HuH-7 (cell line): ENCODE measurements around the gene DEFB115.
"Not testable (repeated sequence)": the region's sequence is repeated elsewhere in the genome, so short reads cannot be mapped to it uniquely, and the experiment has no call there.

ENCODE experiments used
- DNase-seq: peaks from one replicate; pipeline ENCODE4 v3.0.0; 2011; ENCODE audit warnings: low spot score

Gene DEFB115

GRCh38 chr20:31257364-31257763, at the start of gene DEFB115:
Gene DEFB115 (plus strand): TSS chr20:31257664. CDS start chr20:31257664, 0 bp downstream.
- DNase-seq: no peak

GRCh38 chr20:31236953-31237352, 20.5 kb upstream of the DEFB115 start:
- no peak for DNase-seq

- DNase-seq: no peak
Observed at GRCh38 chr20:31237763-31238162, 19.7 kb upstream of the DEFB115 start.

- DNase-seq: no peak
Observed at GRCh38 chr20:31239139-31239538, 18.3 kb upstream of the DEFB115 start.

GRCh38 chr20:31256959-31257358, 505 bp upstream of the DEFB115 start:
- DNase-seq: no peak

- DNase-seq: peak; percentile 69
Observed at GRCh38 chr20:31260326-31260932, 3.0 kb downstream of the DEFB115 start.

- no peak for DNase-seq
Observed at GRCh38 chr20:31274441-31274840, 17.0 kb downstream of the DEFB115 start.

- DNase-seq: no peak
Observed at GRCh38 chr20:31278178-31278577, 20.7 kb downstream of the DEFB115 start.

GRCh38 chr20:31284964-31285363, 27.5 kb downstream of the DEFB115 start:
- not testable (repeated sequence) for DNase-seq

- no peak for DNase-seq
Observed at GRCh38 chr20:31308535-31309162, 51.2 kb downstream of the DEFB115 start, which contains the start of gene DEFB116. Gene DEFB116 (minus strand): TSS chr20:31308585. CDS start chr20:31308585, 0 bp downstream.
